GM12878 (cell line): ENCODE measurements around the gene PNRC1. TPM values are rescaled to one million over a fixed set of nuclear protein-coding genes. Genes with fewer than 3 reads are reported as not detected.

Experiments used
- ATAC-seq: fragments of 200-7000 bp; cut with Tn5 transposase; 3 replicates; pipeline ENCODE4 v1.9.1; 2020; ENCODE audit warnings: mild to moderate bottlenecking, moderate library complexity
- BruUV-seq: library from RNA; stranded (reverse); fragments of 400-500 nt; replicated peaks from 2 replicates; lab custom pipeline; 2021; lab: Mats Ljungman, UMichigan
- CTCF ChIA-PET: fragments of 300-600 bp; sonication (Branson Sonifier 250); formaldehyde crosslinking; extraction: SDS; loops from one replicate; lab custom pipeline; 2021; ENCODE audit warnings: inconsistent platforms; lab: Yijun Ruan, JAX
- POLR2A ChIA-PET: fragments of 350-600 bp; formaldehyde crosslinking; extraction: SDS; loops from one replicate; lab custom pipeline; 2021; ENCODE audit warnings: inconsistent platforms; lab: Charles Lee
- RAD21 ChIA-PET: fragments of 300-600 bp; sonication (Branson Sonifier 250); formaldehyde crosslinking; loops from one replicate; lab custom pipeline; 2023; ENCODE audit warnings: antibody characterized with exemption; ENCODE audit not compliant: unreplicated experiment; lab: Charles Lee
- SMC1A ChIA-PET: fragments of 300-600 bp; sonication (Branson Sonifier 250); formaldehyde crosslinking; loops from one replicate; lab custom pipeline; 2023; ENCODE audit not compliant: unreplicated experiment, uncharacterized antibody; lab: Charles Lee
- DNase-seq: peaks from one replicate; pipeline ENCODE4 v3.0.0-alpha.2; 2011; ENCODE audit warnings: low read depth, low spot score
- FAIRE-seq: peaks from 3 replicates; lab custom pipeline; 2011; peaks lifted over from hg19 to GRCh38; lab: Jason Lieb, UNC
- H2AFZ ChIP-seq: 2 replicates; pipeline ENCODE4 v1.6.0; 2011; ENCODE audit warnings: low read depth, low read length, control low read depth; ENCODE audit not compliant: control insufficient read depth
- H3K27ac ChIP-seq: 2 replicates; pipeline ENCODE4 v1.5.1; 2011; ENCODE audit warnings: control low read depth; ENCODE audit not compliant: control insufficient read depth, insufficient read depth
- H3K27me3 ChIP-seq, 2 experiments: replicated peaks in 1 of 2; 2 replicates each; pipeline versions ENCODE4 v1.6.0 to v1.6.1; 2011; ENCODE audit warnings: low read length in 1 of 2; ENCODE audit not compliant: control insufficient read depth in 2 of 2, insufficient read depth in 2 of 2
- H3K36me3 ChIP-seq, 2 experiments: 2 replicates each; pipeline ENCODE4 v1.5.1; 2011; ENCODE audit warnings: low read length in 1 of 2; ENCODE audit not compliant: control insufficient read depth in 2 of 2, insufficient read depth in 2 of 2
- H3K4me1 ChIP-seq: 2 replicates; pipeline ENCODE4 v1.6.1; 2011; ENCODE audit warnings: mild to moderate bottlenecking, low read length, moderate library complexity, mixed read lengths; ENCODE audit not compliant: control insufficient read depth, insufficient read depth
- H3K4me2 ChIP-seq: 2 replicates; pipeline ENCODE4 v1.6.0; 2011; ENCODE audit warnings: control low read depth; ENCODE audit not compliant: control insufficient read depth, insufficient read depth
- H3K4me3 ChIP-seq: fragments of 200-600 bp; sonication (generic); 2 replicates; pipeline ENCODE4 v1.5.1; 2016
- H3K79me2 ChIP-seq: 2 replicates; pipeline ENCODE4 v1.6.0; 2011; ENCODE audit warnings: low read length; ENCODE audit not compliant: control insufficient read depth, insufficient read depth
- H3K9ac ChIP-seq: 2 replicates; pipeline ENCODE4 v1.8.0; 2011; ENCODE audit warnings: low read length, control low read depth, mixed read lengths; ENCODE audit not compliant: control insufficient read depth, insufficient read depth
- H3K9me3 ChIP-seq: replicated peaks from 3 replicates; pipeline ENCODE4 v1.5.1; 2011; ENCODE audit warnings: mild to moderate bottlenecking, low read length; ENCODE audit not compliant: control insufficient read depth, insufficient read depth
- H4K20me1 ChIP-seq: 2 replicates; pipeline ENCODE4 v1.6.0; 2011; ENCODE audit not compliant: control insufficient read depth, insufficient read depth
- CBFB ChIP-seq: IDR thresholded peaks from 2 replicates; pipeline ENCODE4 v1.6.1; 2016; ENCODE audit warnings: antibody characterized with exemption, low read depth
- CHD2 ChIP-seq: IDR thresholded peaks from 2 replicates; pipeline ENCODE4 v1.6.1; 2011; ENCODE audit warnings: low read depth, low read length, improper control_type of control experiment, borderline replicate concordance
- EP300 ChIP-seq, 2 experiments: fragments of 150-350 bp in 1 of 2; IDR thresholded peaks; 2 replicates each; pipeline ENCODE4 v1.6.1; 2011 to 2012; ENCODE audit warnings: low read depth in 2 of 2, low read length in 2 of 2, borderline replicate concordance in 1 of 2, improper control_type of control experiment in 1 of 2, inconsistent platforms in 1 of 2; ENCODE audit not compliant: control insufficient read depth in 1 of 2
- FOXK2 ChIP-seq: fragments of 450-650 bp; IDR thresholded peaks from 2 replicates; pipeline ENCODE4 v1.6.1; 2017; ENCODE audit warnings: mild to moderate bottlenecking, moderate library complexity
- GABPA ChIP-seq: IDR thresholded peaks from 2 replicates; pipeline ENCODE4 v1.6.1; 2014; ENCODE audit warnings: antibody characterized with exemption, low read depth, mild to moderate bottlenecking, inconsistent platforms
- HDGF ChIP-seq: fragments of 450-650 bp; IDR thresholded peaks from 2 replicates; pipeline ENCODE4 v1.6.1; 2016; ENCODE audit warnings: antibody characterized with exemption
- IRF4 ChIP-seq: IDR thresholded peaks from 2 replicates; pipeline ENCODE4 v1.6.1; 2011; ENCODE audit warnings: low read depth, low read length
- NFXL1 ChIP-seq: fragments of 450-650 bp; IDR thresholded peaks from 2 replicates; pipeline ENCODE4 v1.6.1; 2017; ENCODE audit warnings: antibody characterized with exemption, mild to moderate bottlenecking, borderline replicate concordance
- NRF1 ChIP-seq: conservative IDR thresholded peaks from 2 replicates; pipeline ENCODE4 v1.6.1; 2011; ENCODE audit warnings: mild to moderate bottlenecking, low read depth, low read length, improper control_type of control experiment
- POLR2AphosphoS2 ChIP-seq: IDR thresholded peaks from 2 replicates; pipeline ENCODE4 v1.6.1; 2011; ENCODE audit warnings: low read depth, mild to moderate bottlenecking, low read length, improper control_type of control experiment, moderate library complexity
- RBBP5 ChIP-seq: fragments of 200-600 bp; sonication (generic); conservative IDR thresholded peaks from 2 replicates; pipeline ENCODE4 v1.6.1; 2016
- SREBF1 ChIP-seq: IDR thresholded peaks from 2 replicates; pipeline ENCODE4 v1.6.1; 2012; ENCODE audit warnings: mild to moderate bottlenecking, low read length
- SREBF2 ChIP-seq: IDR thresholded peaks from 2 replicates; pipeline ENCODE4 v1.6.1; 2012; ENCODE audit warnings: mild to moderate bottlenecking, low read length
- in situ Hi-C: fragments of 300-500 bp; cut with MboI; formaldehyde crosslinking; loops from 9 replicates; pipeline ENCODE4 v1.14.3; 2018; ENCODE audit warnings: mixed read lengths
- intact Hi-C: fragments of 100-400 bp; cut with micrococcal nuclease; formaldehyde crosslinking; loops from one replicate; pipeline ENCODE4 v1.14.2; 2022; ENCODE audit not compliant: unreplicated experiment
- polyA plus RNA-seq, 11 experiments: library from polyadenylated mRNA; depleted of rRNA in 4 of 11; unstranded in 6 of 11; stranded (reverse) in 5 of 11; fragments of >200 nt; fragmentation: Nextera tagmentation in 4 of 11; fragmentation: Illumina TruSeq in 1 of 11; extraction: Ambion mirVana in 4 of 11; extraction: Trizol in 1 of 11; gene quantifications; 1 replicate in 1 of 11; 2 replicates in 10 of 11; pipeline versions ENCODE4 v1.2.1 to v1.2.3, GENCODE V29; 2011 to 2016; ENCODE audit warnings: inconsistent platforms in 2 of 11, missing spikeins in 2 of 11, low read depth in 1 of 11
- total RNA-seq, 4 experiments: library from RNA; depleted of rRNA in 3 of 4; stranded (reverse); fragments of >200 nt in 3 of 4; fragmentation: Illumina TruSeq in 1 of 4; extraction: Trizol in 1 of 4; gene quantifications; 2 replicates each; pipeline versions ENCODE4 v1.2.1 to v1.2.3, GENCODE V29; 2013 to 2021
- TF ChIP-seq, protein P1 (sequence below): IDR thresholded peaks from 2 replicates; pipeline ENCODE4 v1.6.1; 2012; ENCODE audit warnings: low read depth, low read length, improper control_type of control experiment
- TF ChIP-seq, protein P2 (sequence below): fragments of 450-650 bp; IDR thresholded peaks from 2 replicates; pipeline ENCODE4 v1.6.1; 2017; ENCODE audit warnings: mild to moderate bottlenecking
- TF ChIP-seq, protein P3 (sequence below): IDR thresholded peaks from 2 replicates; pipeline ENCODE4 v1.6.1; 2012; ENCODE audit warnings: improper control_type of control experiment, low read depth, low read length; ENCODE audit not compliant: insufficient replicate concordance

The PNRC1 gene
- total and polyA plus RNA-seq, 10 of the 15 experiments (the other 5 are each of a cell fraction or from before 2014, with no cell fraction given) = 7.6 to 66.0 (median 33.1) TPM

DNA sequence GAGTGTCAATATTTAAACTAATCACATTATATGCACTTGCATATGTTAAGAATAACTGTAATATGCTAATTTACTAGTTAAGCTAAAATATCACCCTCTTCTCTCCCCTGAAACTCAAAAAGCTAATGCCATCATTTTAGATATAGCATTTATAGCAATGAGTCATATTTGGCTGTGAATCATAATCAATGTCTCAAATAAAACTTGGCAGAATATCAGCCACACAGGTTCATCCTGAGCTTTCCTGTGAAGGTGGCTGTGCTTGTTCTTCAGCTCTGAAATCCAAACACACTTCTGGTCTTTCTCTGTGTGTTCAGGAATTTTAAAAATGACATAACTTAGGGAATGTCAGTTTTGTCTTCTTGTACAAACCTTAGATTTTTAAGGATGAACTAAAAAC is 12.8 kb upstream of the PNRC1 start:
- DNase-seq = no peak
- Histone ChIP-seq H2AFZ (no peak overlapping the region), H3K36me3 (no peaks in the 10 kb centered on the region), H3K9ac (no peak overlapping the region), H3K27me3 (no peaks in the 10 kb centered on the region; a peak in 1 of 4 replicates), H4K20me1 (no peaks in the 10 kb centered on the region), H3K4me2 (no peak overlapping the region), H3K27ac (no peak overlapping the region)
- intact Hi-C loops (no loop called here), in situ Hi-C loops (no loop called here)
- ATAC-seq = no peak
- ChIA-PET POLR2A (interaction anchor here (0.7 kb wide), 1 partner anchor 13 kb away, joined by 3 read pairs; the partner anchor contains the start of gene PNRC1), CTCF (interaction anchor here (0.5 to 1.4 kb wide), 4 partner anchors 12 to 1462 kb away, joined by 3 to 5 read pairs (median 3); no protein-coding TSS in a partner anchor), SMC1A (interaction anchor here (1.9 kb wide), 1 partner anchor 12 kb away, joined by 5 read pairs; no protein-coding TSS in a partner anchor)
- no TSS peak for BruUV-seq
- no peak for FAIRE-seq
- no peak for TF ChIP-seq POLR2AphosphoS2
- TF ChIP-seq FOXK2 = no peak
- TF ChIP-seq NFXL1 = no peak
- TF ChIP-seq, protein P1, sequence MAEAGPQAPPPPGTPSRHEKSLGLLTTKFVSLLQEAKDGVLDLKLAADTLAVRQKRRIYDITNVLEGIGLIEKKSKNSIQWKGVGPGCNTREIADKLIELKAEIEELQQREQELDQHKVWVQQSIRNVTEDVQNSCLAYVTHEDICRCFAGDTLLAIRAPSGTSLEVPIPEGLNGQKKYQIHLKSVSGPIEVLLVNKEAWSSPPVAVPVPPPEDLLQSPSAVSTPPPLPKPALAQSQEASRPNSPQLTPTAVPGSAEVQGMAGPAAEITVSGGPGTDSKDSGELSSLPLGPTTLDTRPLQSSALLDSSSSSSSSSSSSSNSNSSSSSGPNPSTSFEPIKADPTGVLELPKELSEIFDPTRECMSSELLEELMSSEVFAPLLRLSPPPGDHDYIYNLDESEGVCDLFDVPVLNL = no peak
- TF ChIP-seq CHD2 = no peak
- no peak for TF ChIP-seq GABPA
- TF ChIP-seq HDGF = no peak
- no peak for TF ChIP-seq IRF4
- TF ChIP-seq NRF1 = no peak
- TF ChIP-seq SREBF1 = no peak
- TF ChIP-seq, protein P2, sequence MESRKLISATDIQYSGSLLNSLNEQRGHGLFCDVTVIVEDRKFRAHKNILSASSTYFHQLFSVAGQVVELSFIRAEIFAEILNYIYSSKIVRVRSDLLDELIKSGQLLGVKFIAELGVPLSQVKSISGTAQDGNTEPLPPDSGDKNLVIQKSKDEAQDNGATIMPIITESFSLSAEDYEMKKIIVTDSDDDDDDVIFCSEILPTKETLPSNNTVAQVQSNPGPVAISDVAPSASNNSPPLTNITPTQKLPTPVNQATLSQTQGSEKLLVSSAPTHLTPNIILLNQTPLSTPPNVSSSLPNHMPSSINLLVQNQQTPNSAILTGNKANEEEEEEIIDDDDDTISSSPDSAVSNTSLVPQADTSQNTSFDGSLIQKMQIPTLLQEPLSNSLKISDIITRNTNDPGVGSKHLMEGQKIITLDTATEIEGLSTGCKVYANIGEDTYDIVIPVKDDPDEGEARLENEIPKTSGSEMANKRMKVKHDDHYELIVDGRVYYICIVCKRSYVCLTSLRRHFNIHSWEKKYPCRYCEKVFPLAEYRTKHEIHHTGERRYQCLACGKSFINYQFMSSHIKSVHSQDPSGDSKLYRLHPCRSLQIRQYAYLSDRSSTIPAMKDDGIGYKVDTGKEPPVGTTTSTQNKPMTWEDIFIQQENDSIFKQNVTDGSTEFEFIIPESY = no peak
- no peak for TF ChIP-seq CBFB
- no peak for TF ChIP-seq EP300 (IDR thresholded peaks at IDR 0.05; ENCODE audit: borderline replicate concordance in 1 of 2, control insufficient read depth in 1 of 2, low read depth in 2 of 2, low read length in 2 of 2)
- no peak for TF ChIP-seq RBBP5
- TF ChIP-seq SREBF2 = no peak
- TF ChIP-seq, protein P3, sequence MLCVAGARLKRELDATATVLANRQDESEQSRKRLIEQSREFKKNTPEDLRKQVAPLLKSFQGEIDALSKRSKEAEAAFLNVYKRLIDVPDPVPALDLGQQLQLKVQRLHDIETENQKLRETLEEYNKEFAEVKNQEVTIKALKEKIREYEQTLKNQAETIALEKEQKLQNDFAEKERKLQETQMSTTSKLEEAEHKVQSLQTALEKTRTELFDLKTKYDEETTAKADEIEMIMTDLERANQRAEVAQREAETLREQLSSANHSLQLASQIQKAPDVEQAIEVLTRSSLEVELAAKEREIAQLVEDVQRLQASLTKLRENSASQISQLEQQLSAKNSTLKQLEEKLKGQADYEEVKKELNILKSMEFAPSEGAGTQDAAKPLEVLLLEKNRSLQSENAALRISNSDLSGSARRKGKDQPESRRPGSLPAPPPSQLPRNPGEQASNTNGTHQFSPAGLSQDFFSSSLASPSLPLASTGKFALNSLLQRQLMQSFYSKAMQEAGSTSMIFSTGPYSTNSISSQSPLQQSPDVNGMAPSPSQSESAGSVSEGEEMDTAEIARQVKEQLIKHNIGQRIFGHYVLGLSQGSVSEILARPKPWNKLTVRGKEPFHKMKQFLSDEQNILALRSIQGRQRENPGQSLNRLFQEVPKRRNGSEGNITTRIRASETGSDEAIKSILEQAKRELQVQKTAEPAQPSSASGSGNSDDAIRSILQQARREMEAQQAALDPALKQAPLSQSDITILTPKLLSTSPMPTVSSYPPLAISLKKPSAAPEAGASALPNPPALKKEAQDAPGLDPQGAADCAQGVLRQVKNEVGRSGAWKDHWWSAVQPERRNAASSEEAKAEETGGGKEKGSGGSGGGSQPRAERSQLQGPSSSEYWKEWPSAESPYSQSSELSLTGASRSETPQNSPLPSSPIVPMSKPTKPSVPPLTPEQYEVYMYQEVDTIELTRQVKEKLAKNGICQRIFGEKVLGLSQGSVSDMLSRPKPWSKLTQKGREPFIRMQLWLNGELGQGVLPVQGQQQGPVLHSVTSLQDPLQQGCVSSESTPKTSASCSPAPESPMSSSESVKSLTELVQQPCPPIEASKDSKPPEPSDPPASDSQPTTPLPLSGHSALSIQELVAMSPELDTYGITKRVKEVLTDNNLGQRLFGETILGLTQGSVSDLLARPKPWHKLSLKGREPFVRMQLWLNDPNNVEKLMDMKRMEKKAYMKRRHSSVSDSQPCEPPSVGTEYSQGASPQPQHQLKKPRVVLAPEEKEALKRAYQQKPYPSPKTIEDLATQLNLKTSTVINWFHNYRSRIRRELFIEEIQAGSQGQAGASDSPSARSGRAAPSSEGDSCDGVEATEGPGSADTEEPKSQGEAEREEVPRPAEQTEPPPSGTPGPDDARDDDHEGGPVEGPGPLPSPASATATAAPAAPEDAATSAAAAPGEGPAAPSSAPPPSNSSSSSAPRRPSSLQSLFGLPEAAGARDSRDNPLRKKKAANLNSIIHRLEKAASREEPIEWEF = no peak
- TF ChIP-seq, all 136 proteins: peak for 0
- Histone ChIP-seq H3K4me3 (no peak overlapping the region), H3K9me3 (no peaks in the 10 kb centered on the region), H3K4me1 (no peaks in the 10 kb centered on the region), H3K79me2 (no peaks in the 10 kb centered on the region)
- RAD21 ChIA-PET = no interaction called here
